GM23338 (cell line): ENCODE data around the gene PHLDB3.

Experiments
- CTCF ChIP-seq, 2 experiments: fragments of 200-600 bp in 1 of 2; sonication (generic) in 1 of 2; conservative IDR thresholded peaks; 2 replicates each; pipeline versions ENCODE4 v1.5.1 to v1.6.1; 2016 to 2017; ENCODE audit warnings: antibody characterized with exemption in 2 of 2, low read depth in 2 of 2, mild to moderate bottlenecking in 2 of 2, moderate library complexity in 1 of 2
- EZH2 ChIP-seq: fragments of 200-600 bp; sonication (generic); IDR thresholded peaks from one replicate; pipeline ENCODE4 v1.8.0; 2017; ENCODE audit warnings: antibody characterized with exemption, mild to moderate bottlenecking, low read depth; ENCODE audit not compliant: unreplicated experiment
- REST ChIP-seq: IDR thresholded peaks from one replicate; pipeline ENCODE4 v1.6.1; 2018; ENCODE audit warnings: antibody characterized with exemption; ENCODE audit not compliant: unreplicated experiment
- ZNF462 ChIP-seq: fragments of 250-450 bp; sonication (Bioruptor Pico); IDR thresholded peaks from 2 replicates; pipeline ENCODE4 v1.5.0; 2020; ENCODE audit warnings: mild to moderate bottlenecking, moderate library complexity

GRCh38 chr19:43465468-43466120 is 39.0 kb downstream of the PHLDB3 start, which contains the start of gene LYPD3:
- TF ChIP-seq CTCF (conservative IDR thresholded peaks at IDR 0.05; ENCODE audit: low read depth in 2 of 2) = no peak
- no peak for TF ChIP-seq REST
- TF ChIP-seq ZNF462 = no peak
- no peak for TF ChIP-seq EZH2
